NK-92 treated with Interleukin-12 subunit alpha and Interleukin-12 subunit beta, amount 100 ng/mL, for 24 hours (cell line): ENCODE data around the gene CCDC78.

ENCODE experiments used
- DNase-seq: peaks from one replicate; lab custom pipeline; 2025; lab: John Stamatoyannopoulos, UW

Gene CCDC78

DNA sequence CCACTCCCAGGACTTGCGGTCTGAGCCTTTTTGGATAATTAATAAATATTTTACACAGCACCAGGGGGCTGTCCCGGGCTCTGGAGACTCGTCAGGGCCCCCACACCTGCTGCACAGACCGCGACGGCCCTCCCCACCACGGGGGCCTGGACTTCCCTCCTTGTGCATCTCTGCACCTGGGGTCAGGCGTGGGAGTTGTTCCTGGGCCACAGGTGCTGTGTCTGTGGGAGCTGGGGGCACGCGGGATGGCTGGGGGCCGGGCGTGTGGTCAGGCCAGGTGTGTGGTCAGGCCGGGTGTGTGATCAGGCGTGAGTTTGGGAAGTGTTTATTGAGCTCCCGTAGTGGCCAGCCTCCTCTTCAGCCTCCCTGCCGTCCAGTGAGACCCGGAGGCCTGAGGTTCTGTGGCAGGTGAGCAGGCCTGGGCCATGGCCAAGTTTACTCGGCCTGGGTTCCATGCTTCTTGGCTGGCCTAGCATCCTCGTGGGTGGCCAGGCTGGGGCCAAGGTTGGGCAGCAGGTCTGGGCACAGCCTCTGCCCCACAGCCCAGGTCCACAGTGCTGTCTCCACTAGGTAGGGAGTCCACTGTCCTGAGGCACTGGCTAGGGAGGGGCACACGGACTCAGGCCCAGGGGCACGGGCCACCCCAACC lies 47.9 kb downstream of the CCDC78 start:
- no peak for DNase-seq

DNA sequence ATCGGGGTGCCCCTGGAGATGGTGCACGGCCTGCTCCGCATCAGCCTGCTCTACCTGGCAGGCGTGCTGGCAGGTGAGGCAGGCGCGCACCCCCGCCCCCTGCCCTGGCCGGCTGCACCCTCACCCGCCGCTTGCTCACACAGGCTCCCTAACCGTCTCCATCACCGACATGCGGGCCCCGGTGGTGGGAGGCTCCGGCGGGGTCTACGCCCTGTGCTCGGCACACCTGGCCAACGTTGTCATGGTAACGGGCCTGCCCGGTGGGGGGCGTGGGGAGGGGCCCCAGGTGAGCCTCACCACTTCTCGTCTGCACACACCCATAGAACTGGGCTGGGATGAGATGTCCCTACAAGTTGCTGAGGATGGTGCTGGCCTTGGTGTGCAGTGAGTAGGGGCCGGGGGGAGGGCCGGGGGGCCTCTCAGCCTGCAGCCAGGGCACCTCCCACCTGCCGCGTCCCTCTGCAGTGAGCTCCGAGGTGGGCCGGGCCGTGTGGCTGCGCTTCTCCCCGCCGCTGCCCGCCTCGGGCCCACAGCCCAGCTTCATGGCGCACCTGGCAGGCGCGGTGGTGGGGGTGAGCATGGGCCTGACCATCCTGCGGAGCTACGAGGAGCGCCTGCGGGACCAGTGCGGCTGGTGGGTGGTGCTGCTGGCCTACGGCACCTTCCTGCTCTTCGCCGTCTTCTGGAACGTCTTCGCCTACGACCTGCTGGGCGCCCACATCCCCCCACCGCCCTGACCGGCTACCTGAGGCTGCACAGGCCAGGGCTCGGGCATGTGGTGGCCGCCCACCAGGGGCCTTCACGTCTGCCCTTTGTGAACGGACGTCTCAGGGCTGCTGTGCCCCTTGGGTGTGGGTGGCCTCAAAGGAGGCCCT lies 48.7 kb downstream of the CCDC78 start:
- no peak for DNase-seq

DNA sequence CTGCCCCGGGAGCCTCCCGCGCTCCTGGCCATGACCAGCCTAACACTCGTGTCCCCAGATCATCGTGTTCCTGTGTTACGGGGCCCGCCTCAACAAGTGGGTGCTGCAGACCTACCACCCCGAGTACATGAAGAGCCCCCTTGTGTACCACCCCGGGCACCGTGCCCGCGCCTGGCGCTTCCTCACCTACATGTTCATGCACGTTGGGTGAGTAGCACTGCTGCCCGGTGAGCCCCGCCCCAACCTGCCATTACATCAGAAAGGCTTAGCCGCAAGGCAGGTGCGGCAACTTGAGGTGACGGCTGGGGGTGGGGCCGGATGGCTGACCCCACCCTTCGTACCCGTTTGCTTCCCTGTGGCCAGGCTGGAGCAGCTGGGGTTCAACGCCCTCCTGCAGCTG lies 49.3 kb downstream of the CCDC78 start:
- no peak for DNase-seq

DNA sequence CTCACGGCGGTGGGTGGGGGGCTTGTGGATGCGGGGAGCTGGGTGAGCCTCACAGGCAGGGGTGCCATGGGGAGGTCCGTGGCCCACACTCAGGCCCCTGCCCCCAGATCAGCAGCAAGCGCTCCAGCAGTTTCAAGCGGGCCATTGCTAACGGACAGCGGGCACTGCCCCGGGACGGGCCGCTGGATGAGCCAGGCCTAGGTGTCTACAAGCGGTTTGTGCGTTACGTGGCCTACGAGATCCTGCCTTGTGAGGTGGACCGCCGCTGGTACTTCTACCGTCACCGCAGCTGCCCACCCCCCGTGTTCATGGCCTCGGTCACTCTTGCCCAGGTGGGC lies 49.7 kb downstream of the CCDC78 start:
- no peak for DNase-seq

DNA sequence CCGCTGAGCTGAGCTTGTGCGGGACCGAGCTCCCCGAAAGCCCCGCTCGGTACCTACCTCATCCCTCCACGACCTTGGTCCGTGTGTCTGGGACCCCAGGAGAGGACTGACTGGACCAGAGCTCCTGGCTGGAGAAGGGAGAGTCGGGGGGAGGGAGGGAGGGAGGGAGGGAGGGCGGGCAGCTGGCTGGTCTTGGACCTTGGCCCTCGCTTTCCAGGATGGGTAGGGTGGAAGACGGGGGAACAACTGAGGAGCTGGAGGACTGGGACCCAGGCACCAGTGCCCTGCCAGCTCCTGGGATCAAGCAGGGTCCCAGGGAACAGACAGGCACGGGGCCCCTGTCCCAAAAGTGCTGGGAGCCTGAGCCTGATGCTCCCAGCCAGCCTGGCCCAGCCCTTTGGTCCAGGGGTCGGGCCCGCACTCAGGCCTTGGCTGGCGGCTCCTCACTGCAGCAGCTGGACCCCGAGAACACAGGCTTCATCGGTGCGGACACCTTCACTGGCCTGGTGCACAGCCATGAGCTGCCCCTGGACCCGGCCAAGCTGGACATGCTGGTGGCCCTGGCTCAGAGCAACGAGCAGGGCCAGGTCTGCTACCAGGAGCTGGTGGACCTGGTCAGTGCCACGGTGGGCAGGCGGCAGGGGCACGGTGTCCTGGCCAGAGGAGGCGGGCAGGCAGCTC lies 50.2 kb downstream of the CCDC78 start:
- DNase-seq: no peak

DNA sequence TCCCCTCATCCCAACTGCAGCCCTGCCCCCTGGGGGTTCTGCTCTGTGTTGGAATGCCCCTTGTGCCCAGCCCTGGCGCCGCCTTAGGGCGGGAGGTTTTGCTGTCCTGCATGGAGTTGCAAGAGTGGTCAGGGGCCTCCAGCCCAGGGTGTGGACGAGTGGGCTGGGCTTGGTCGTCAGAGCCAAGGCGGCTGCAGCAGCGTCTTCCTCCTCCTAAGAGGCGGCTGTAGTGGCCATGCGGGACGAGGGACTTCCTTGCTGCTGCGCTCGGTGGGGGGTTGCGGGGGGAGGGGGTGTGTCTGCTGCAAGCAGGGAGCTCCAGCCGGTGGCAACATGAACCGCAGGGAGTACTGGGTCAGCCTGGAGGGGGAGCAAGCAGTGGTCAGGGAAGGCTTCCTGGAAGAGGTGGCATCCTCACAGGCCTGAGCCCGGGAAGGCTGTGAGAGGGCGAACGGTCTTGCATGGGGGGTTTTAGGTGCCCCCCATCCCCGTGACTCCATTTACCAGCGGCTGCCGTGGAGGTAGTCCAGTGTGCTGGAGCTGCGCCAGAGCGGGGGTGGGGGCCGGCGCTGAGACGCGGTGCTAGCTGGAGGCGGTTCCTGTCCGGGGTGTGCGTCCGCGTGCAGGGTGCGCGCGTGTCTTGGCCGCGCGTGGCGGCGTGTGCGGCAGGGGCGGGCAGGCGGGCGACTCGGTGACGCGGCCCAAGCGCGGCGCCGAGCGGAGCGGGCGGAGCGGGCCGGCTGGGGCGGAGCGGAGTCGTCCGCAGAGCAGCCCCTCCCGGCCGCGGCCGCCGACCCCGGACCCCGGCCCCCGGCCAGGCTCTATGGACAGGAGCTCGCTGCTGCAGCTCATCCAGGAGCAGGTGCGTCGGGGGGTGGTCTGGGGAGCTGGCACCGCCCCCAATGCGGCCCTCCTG lies 51.0 kb downstream of the CCDC78 start, which contains the start of gene RHBDL1:
TSS of gene RHBDL1 (plus strand) at position 704 of the 916 bp plus-strand sequence. CDS start at position 824, 120 bp downstream.
- no peak for DNase-seq

DNA sequence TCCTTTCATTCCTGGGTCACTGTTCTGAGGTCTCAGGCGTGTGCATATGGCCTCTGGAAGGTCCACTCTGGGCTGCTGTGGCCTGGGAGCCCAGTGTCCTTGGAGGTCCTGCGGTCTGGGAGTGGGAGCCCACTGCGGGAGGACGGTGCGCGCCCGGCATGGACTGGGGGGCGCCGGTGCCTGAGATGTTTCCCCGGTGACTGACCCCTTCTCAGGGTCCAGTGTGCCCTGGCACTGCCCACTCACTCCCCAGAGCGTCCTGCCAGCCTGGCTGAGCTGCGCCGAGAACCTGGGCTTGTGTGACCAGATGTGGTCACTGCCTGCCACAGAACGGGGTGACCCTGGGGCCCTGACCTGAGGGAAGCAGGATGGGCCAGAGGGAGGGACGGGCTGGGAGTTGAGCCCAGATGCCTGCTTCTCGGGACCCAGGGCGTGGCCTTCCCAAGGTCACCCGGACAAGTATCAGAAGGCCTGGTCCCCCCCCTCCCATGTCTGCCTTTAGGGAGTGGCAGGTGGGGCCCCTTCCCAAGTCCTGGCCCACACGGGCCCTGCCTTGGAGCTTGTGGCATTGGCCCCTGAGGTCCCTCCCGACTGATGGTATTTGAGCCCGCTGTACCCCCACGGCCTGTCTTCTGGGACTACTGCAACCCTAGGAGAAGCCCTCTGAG lies 51.9 kb downstream of the CCDC78 start:
- DNase-seq: no peak

DNA sequence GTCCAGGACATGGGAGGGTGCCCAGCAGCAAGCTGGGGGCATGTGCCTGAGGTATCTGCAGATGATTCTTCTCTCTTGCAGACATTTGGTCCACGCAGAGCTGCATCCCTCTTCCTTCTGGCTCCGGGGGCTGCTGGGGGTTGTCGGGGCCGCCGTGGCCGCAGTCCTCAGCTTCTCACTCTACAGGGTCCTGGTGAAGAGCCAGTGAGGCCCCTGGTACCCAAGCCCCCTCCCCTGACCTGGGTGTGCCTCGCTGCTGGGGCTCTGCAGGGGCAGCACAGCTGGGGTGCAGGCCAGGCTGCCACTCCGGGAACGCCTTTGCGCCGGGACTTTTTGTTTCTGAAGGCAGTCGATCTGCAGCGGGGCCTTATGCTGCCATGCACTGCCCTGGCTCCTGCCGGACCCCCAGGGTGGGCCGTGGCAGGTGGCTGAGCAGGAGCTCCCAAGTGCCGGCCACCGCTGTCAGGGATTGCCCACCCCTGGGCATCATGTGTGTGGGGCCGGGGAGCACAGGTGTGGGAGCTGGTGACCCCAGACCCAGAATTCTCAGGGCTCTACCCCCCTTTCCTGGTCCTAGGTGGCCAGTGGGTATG lies 52.7 kb downstream of the CCDC78 start:
- DNase-seq: no peak

DNA sequence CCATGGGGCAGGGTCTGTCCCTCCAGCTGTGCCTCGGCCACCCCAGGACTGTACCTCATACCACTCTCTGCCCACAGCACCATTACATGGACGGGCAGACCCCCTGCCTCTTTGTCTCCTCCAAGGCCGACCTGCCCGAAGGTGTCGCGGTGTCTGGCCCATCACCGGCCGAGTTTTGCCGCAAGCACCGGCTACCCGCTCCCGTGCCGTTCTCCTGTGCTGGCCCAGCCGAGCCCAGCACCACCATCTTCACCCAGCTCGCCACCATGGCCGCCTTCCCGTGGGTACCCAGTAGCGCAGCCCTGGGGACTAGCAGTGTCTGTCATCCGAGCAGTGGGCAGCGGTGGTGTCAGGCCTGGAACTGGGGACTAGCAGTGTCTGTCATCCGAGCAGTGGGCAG lies 53.4 kb downstream of the CCDC78 start:
- DNase-seq: no peak
